Measurements from ENCODE around the gene SLC38A3.
A peak's percentile ranks its signal among the peaks of the same experiment; 100 is the strongest.
"Not testable (repeated sequence)": the region's sequence is repeated elsewhere in the genome, so short reads cannot be mapped to it uniquely, and the experiment has no call there.

SLC38A3 gene

GRCh38 chr3:50258979-50259378 is 53.9 kb downstream of the SLC38A3 start:
- H3K4me3 Mint-ChIP-seq, result no peak overlapping the region
- peaks cover 6% of the 10 kb centered on the region for H3K4me1 Mint-ChIP-seq (ENCODE audit: low read depth)
- no peak for DNase-seq (ENCODE audit: low spot score)
- peak overlapping the region; percentile 49 for H3K27ac Mint-ChIP-seq
- H3K9me3 Mint-ChIP-seq, result no peaks in the 10 kb centered on the region
- peaks cover 33% of the 10 kb centered on the region for H3K36me3 Mint-ChIP-seq (ENCODE audit: low read depth)
- no peaks in the 10 kb centered on the region for H3K27me3 Mint-ChIP-seq (ENCODE audit: low read depth)

GRCh38 chr3:50259432-50260026 is 54.5 kb downstream of the SLC38A3 start:
- Mint-ChIP-seq H3K4me1 (ENCODE audit: low read depth) (peaks cover 6% of the 10 kb centered on the region), H3K36me3 (ENCODE audit: low read depth) (peaks cover 28% of the 10 kb centered on the region), H3K9me3 (no peaks in the 10 kb centered on the region), H3K4me3 (peak overlapping the region; percentile 69), H3K27ac (peak overlapping the region; percentile 84), H3K27me3 (ENCODE audit: low read depth) (no peaks in the 10 kb centered on the region)
- no peak for DNase-seq (ENCODE audit: low spot score)

GRCh38 chr3:50260027-50260941 is 55.2 kb downstream of the SLC38A3 start:
- DNase-seq (ENCODE audit: low spot score), result peak; percentile 91
- Mint-ChIP-seq H3K9me3 (no peaks in the 10 kb centered on the region), H3K4me1 (ENCODE audit: low read depth) (peaks cover 6% of the 10 kb centered on the region)

GRCh38 chr3:50260942-50261441 is 55.9 kb downstream of the SLC38A3 start:
- Mint-ChIP-seq H3K9me3 (no peaks in the 10 kb centered on the region), H3K27me3 (ENCODE audit: low read depth) (peaks cover 3% of the 10 kb centered on the region), H3K4me1 (ENCODE audit: low read depth) (peaks cover 6% of the 10 kb centered on the region), H3K36me3 (ENCODE audit: low read depth) (peaks cover 26% of the 10 kb centered on the region), H3K4me3 (peak overlapping the region; percentile 54), H3K27ac (no peak overlapping the region)
- DNase-seq (ENCODE audit: low spot score), result no peak

More at GRCh38 chr3:50260027-50260941, 55.2 kb downstream of the SLC38A3 start:
- peak overlapping the region; percentile 69 for H3K4me3 Mint-ChIP-seq
- H3K27me3 Mint-ChIP-seq (ENCODE audit: low read depth), result no peaks in the 10 kb centered on the region
- H3K36me3 Mint-ChIP-seq (ENCODE audit: low read depth), result peaks cover 26% of the 10 kb centered on the region
- H3K27ac Mint-ChIP-seq, result peak overlapping the region; percentile 84

GRCh38 chr3:50261505-50261904 is 56.4 kb downstream of the SLC38A3 start:
- DNase-seq (ENCODE audit: low spot score), result no peak
- H3K36me3 Mint-ChIP-seq (ENCODE audit: low read depth), result peaks cover 21% of the 10 kb centered on the region
- H3K4me1 Mint-ChIP-seq (ENCODE audit: low read depth), result peaks cover 6% of the 10 kb centered on the region
- H3K4me3 Mint-ChIP-seq, result peak overlapping the region; percentile 36
- H3K9me3 Mint-ChIP-seq, result no peaks in the 10 kb centered on the region
- no peak overlapping the region for H3K27ac Mint-ChIP-seq
- peaks cover 5% of the 10 kb centered on the region for H3K27me3 Mint-ChIP-seq (ENCODE audit: low read depth)

GRCh38 chr3:50262200-50262599 is 57.1 kb downstream of the SLC38A3 start:
- not testable (repeated sequence) for H3K4me1 Mint-ChIP-seq (ENCODE audit: low read depth)

GRCh38 chr3:50262778-50263177 is 57.7 kb downstream of the SLC38A3 start:
- Mint-ChIP-seq H3K9me3 (no peaks in the 10 kb centered on the region), H3K4me1 (ENCODE audit: low read depth) (peaks cover 4% of the 10 kb centered on the region), H3K27me3 (ENCODE audit: low read depth) (peaks cover 7% of the 10 kb centered on the region), H3K4me3 (no peak overlapping the region), H3K36me3 (ENCODE audit: low read depth) (peaks cover 9% of the 10 kb centered on the region), H3K27ac (no peak overlapping the region)
- DNase-seq (ENCODE audit: low spot score), result no peak

More at GRCh38 chr3:50262200-50262599, 57.1 kb downstream of the SLC38A3 start:
- not testable (repeated sequence) for H3K4me3 Mint-ChIP-seq; H3K9me3 Mint-ChIP-seq; H3K27me3 Mint-ChIP-seq (ENCODE audit: low read depth); DNase-seq (ENCODE audit: low spot score); H3K27ac Mint-ChIP-seq
- H3K36me3 Mint-ChIP-seq (ENCODE audit: low read depth), result peaks cover 15% of the 10 kb centered on the region

GRCh38 chr3:50263478-50264382 is 58.7 kb downstream of the SLC38A3 start:
- H3K4me1 Mint-ChIP-seq (ENCODE audit: low read depth), result peaks cover 4% of the 10 kb centered on the region
- H3K9me3 Mint-ChIP-seq, result no peaks in the 10 kb centered on the region
- peaks cover 5% of the 10 kb centered on the region for H3K36me3 Mint-ChIP-seq (ENCODE audit: low read depth)
- no peak overlapping the region for H3K27ac Mint-ChIP-seq
- no peak overlapping the region for H3K4me3 Mint-ChIP-seq
- H3K27me3 Mint-ChIP-seq (ENCODE audit: low read depth), result peaks cover 14% of the 10 kb centered on the region
- no peak for DNase-seq (ENCODE audit: low spot score)

GRCh38 chr3:50264383-50264963 is 59.4 kb downstream of the SLC38A3 start:
- DNase-seq (ENCODE audit: low spot score), result no peak
- H3K27me3 Mint-ChIP-seq (ENCODE audit: low read depth), result peaks cover 14% of the 10 kb centered on the region
- no peak overlapping the region for H3K4me3 Mint-ChIP-seq
- H3K9me3 Mint-ChIP-seq, result no peaks in the 10 kb centered on the region
- H3K36me3 Mint-ChIP-seq (ENCODE audit: low read depth), result peaks cover 2% of the 10 kb centered on the region
- H3K27ac Mint-ChIP-seq, result no peak overlapping the region
- H3K4me1 Mint-ChIP-seq (ENCODE audit: low read depth), result peaks cover 4% of the 10 kb centered on the region

GRCh38 chr3:50264964-50265485 is 60.0 kb downstream of the SLC38A3 start:
- Mint-ChIP-seq H3K27ac (no peak overlapping the region), H3K4me3 (no peak overlapping the region), H3K4me1 (ENCODE audit: low read depth) (no peaks in the 10 kb centered on the region), H3K27me3 (ENCODE audit: low read depth) (peaks cover 14% of the 10 kb centered on the region), H3K36me3 (ENCODE audit: low read depth) (no peaks in the 10 kb centered on the region), H3K9me3 (no peaks in the 10 kb centered on the region)
- DNase-seq (ENCODE audit: low spot score), result no peak

GRCh38 chr3:50265571-50265970 is 60.5 kb downstream of the SLC38A3 start:
- DNase-seq (ENCODE audit: low spot score), result no peak
- no peaks in the 10 kb centered on the region for H3K4me1 Mint-ChIP-seq (ENCODE audit: low read depth)
- H3K36me3 Mint-ChIP-seq (ENCODE audit: low read depth), result no peaks in the 10 kb centered on the region
- H3K9me3 Mint-ChIP-seq, result no peaks in the 10 kb centered on the region
- no peak overlapping the region for H3K27ac Mint-ChIP-seq
- peaks cover 14% of the 10 kb centered on the region for H3K27me3 Mint-ChIP-seq (ENCODE audit: low read depth)
- no peak overlapping the region for H3K4me3 Mint-ChIP-seq

GRCh38 chr3:50266017-50266416 is 60.9 kb downstream of the SLC38A3 start:
- no peak for DNase-seq (ENCODE audit: low spot score)
- no peak overlapping the region for H3K27ac Mint-ChIP-seq
- no peak overlapping the region for H3K4me3 Mint-ChIP-seq
- H3K27me3 Mint-ChIP-seq (ENCODE audit: low read depth), result peaks cover 14% of the 10 kb centered on the region
- no peaks in the 10 kb centered on the region for H3K9me3 Mint-ChIP-seq
- H3K36me3 Mint-ChIP-seq (ENCODE audit: low read depth), result no peaks in the 10 kb centered on the region
- H3K4me1 Mint-ChIP-seq (ENCODE audit: low read depth), result no peaks in the 10 kb centered on the region

- DNase-seq (ENCODE audit: low spot score), result no peak
- Mint-ChIP-seq H3K4me3 (no peak overlapping the region), H3K9me3 (no peaks in the 10 kb centered on the region), H3K36me3 (ENCODE audit: low read depth) (no peaks in the 10 kb centered on the region), H3K4me1 (ENCODE audit: low read depth) (no peaks in the 10 kb centered on the region), H3K27me3 (ENCODE audit: low read depth) (peaks cover 14% of the 10 kb centered on the region), H3K27ac (no peak overlapping the region)
These were observed 61.8 kb downstream of the SLC38A3 start for GRCh38 chr3:50266836-50267235.

All from T-helper 2 cell treated with Interferon-gamma antibody and Interleukin-4, amounts not matched to agents 5 μg/mL and 100 μg/mL, for 36 hours (primary cell).